IMR-90 (cell line): Measurements from ENCODE around the gene KRT7.

ENCODE experiments used
- BHLHE40 ChIP-seq: fragments of 150-350 bp; IDR thresholded peaks from 2 replicates; pipeline ENCODE4 v1.6.1; 2016; ENCODE audit warnings: mild to moderate bottlenecking, low read depth, low read length
- CHD1 ChIP-seq: IDR thresholded peaks from 2 replicates; pipeline ENCODE4 v1.6.1; 2012; ENCODE audit warnings: low read depth, low read length, improper control_type of control experiment
- FOS ChIP-seq: fragments of 150-350 bp; IDR thresholded peaks from 2 replicates; pipeline ENCODE4 v1.6.1; 2016; ENCODE audit warnings: low read depth, low read length
- MAFK ChIP-seq: IDR thresholded peaks from 2 replicates; pipeline ENCODE4 v1.6.1; 2012; ENCODE audit warnings: low read depth, low read length, improper control_type of control experiment
- MAZ ChIP-seq: IDR thresholded peaks from 2 replicates; pipeline ENCODE4 v1.6.1; 2012; ENCODE audit warnings: low read depth, mild to moderate bottlenecking, low read length, improper control_type of control experiment, moderate library complexity, borderline replicate concordance
- MXI1 ChIP-seq: IDR thresholded peaks from 2 replicates; pipeline ENCODE4 v1.6.1; 2012; ENCODE audit warnings: low read depth, mild to moderate bottlenecking, low read length, moderate library complexity, borderline replicate concordance
- NFE2L2 ChIP-seq: fragments of 150-350 bp; IDR thresholded peaks from 2 replicates; pipeline ENCODE4 v1.6.1; 2016; ENCODE audit warnings: low read depth, mild to moderate bottlenecking, low read length
- POLR2A ChIP-seq: IDR thresholded peaks from 2 replicates; pipeline ENCODE4 v1.6.1; 2012; ENCODE audit warnings: mild to moderate bottlenecking, low read depth, low read length
- RAD21 ChIP-seq: IDR thresholded peaks from 2 replicates; pipeline ENCODE4 v1.6.1; 2012; ENCODE audit warnings: low read length, improper control_type of control experiment
- RCOR1 ChIP-seq: IDR thresholded peaks from 2 replicates; pipeline ENCODE4 v1.6.1; 2012; ENCODE audit warnings: mild to moderate bottlenecking, low read length, improper control_type of control experiment; ENCODE audit not compliant: insufficient replicate concordance
- RFX5 ChIP-seq: IDR thresholded peaks from 2 replicates; pipeline ENCODE4 v1.8.0; 2012; ENCODE audit warnings: low read depth, mild to moderate bottlenecking, low read length, moderate library complexity
- SMC3 ChIP-seq: fragments of 150-350 bp; IDR thresholded peaks from 2 replicates; pipeline ENCODE4 v1.6.1; 2016; ENCODE audit warnings: low read depth, mild to moderate bottlenecking, antibody characterized with exemption, low read length, moderate library complexity
- TF ChIP-seq, protein P1 (sequence below): conservative IDR thresholded peaks from 2 replicates; pipeline ENCODE4 v1.5.1; 2012; ENCODE audit warnings: mild to moderate bottlenecking, low read depth, low read length, improper control_type of control experiment
- TF ChIP-seq, protein P2 (sequence below): fragments of 150-350 bp; IDR thresholded peaks from 2 replicates; pipeline ENCODE4 v1.6.1; 2017; ENCODE audit warnings: mild to moderate bottlenecking, antibody characterized with exemption, low read length, low read depth

DNA sequence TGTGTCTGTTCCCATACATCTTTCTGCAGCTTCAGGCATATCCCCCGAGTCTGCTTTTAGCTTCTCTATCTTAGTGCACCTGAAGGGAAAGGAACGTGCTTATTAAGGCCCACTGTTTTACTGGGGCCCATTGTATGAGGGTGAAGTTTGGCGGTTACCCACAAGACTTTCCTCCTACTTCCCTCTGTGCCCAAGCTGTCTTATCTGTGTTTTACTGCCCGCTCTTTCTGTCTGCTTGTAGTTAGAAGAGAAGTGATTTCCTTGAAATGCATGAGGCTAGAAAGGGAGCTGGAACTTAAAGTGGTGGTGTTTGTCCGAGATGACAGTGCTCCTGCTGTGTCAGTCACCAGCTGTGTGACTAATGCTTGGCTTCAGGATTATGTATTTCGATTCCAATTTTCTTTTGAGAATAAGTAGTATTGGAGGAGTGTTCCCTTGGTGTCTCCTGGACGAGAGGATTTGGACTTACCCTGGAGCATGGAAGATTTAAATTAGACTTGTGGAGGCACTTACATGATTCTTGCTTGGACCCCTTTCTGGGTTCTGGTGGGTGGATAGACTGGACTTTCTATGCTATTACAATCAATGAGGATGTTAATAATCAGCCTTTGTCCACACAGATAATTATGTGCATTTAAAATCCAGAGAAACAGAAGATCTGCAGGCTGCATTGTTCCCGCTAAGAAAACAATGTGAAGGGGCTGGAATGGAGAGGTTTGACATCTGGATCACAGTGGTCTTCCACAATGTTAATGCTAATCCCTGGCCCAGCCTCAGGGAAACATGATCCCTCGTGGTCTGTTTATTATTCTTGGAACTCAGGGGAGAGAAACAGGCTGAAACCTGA lies 27.5 kb downstream of the KRT7 start:
- TF ChIP-seq, protein P1, sequence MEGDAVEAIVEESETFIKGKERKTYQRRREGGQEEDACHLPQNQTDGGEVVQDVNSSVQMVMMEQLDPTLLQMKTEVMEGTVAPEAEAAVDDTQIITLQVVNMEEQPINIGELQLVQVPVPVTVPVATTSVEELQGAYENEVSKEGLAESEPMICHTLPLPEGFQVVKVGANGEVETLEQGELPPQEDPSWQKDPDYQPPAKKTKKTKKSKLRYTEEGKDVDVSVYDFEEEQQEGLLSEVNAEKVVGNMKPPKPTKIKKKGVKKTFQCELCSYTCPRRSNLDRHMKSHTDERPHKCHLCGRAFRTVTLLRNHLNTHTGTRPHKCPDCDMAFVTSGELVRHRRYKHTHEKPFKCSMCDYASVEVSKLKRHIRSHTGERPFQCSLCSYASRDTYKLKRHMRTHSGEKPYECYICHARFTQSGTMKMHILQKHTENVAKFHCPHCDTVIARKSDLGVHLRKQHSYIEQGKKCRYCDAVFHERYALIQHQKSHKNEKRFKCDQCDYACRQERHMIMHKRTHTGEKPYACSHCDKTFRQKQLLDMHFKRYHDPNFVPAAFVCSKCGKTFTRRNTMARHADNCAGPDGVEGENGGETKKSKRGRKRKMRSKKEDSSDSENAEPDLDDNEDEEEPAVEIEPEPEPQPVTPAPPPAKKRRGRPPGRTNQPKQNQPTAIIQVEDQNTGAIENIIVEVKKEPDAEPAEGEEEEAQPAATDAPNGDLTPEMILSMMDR = no peak
- TF ChIP-seq MXI1 = no peak
- no peak for TF ChIP-seq BHLHE40
- no peak for TF ChIP-seq SMC3
- TF ChIP-seq POLR2A = no peak
- TF ChIP-seq MAFK = no peak
- no peak for TF ChIP-seq RCOR1
- no peak for TF ChIP-seq CHD1
- TF ChIP-seq RAD21 = no peak
- TF ChIP-seq FOS = no peak
- TF ChIP-seq RFX5 = no peak
- TF ChIP-seq NFE2L2 = no peak
- TF ChIP-seq MAZ = no peak
- TF ChIP-seq, protein P2, sequence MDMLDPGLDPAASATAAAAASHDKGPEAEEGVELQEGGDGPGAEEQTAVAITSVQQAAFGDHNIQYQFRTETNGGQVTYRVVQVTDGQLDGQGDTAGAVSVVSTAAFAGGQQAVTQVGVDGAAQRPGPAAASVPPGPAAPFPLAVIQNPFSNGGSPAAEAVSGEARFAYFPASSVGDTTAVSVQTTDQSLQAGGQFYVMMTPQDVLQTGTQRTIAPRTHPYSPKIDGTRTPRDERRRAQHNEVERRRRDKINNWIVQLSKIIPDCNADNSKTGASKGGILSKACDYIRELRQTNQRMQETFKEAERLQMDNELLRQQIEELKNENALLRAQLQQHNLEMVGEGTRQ = no peak
